OCI-LY1 (cell line): ENCODE measurements around the gene HLA-A.

Source experiments
- EZH2 ChIP-seq: fragments of 200-600 bp; sonication (generic), shearing (Covaris generic); IDR thresholded peaks from 2 replicates; pipeline ENCODE4 v1.8.0; 2017; ENCODE audit warnings: borderline replicate concordance, mixed run types, mild to moderate bottlenecking, antibody characterized with exemption, low read length, moderate library complexity, mixed read lengths
- TF ChIP-seq, protein P1 (sequence below): fragments of 200-600 bp; sonication (generic), shearing (Covaris generic); IDR thresholded peaks from 2 replicates; pipeline ENCODE4 v1.5.1; 2017; ENCODE audit warnings: mild to moderate bottlenecking, antibody characterized with exemption, low read length, moderate library complexity, mixed read lengths

DNA sequence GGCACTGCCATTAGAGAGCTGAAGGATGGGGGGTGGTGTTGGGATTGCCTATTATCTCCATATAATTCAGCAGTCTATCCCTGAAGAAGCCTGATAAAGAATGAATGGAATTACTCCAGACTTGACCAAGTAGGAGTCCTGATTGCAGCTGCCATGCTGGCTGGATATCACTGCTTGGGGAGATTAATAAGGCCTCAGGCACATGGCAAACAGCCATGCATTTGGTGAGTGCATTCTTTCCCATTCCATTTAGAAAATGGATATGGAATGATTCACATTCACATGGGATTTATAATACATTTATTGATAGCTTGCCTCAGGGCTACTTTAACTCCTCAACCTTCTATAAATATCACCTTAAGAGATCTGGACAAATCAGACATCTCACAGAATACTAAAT is 49.6 kb upstream of the HLA-A start:
- no peak for TF ChIP-seq EZH2
- TF ChIP-seq, protein P1, sequence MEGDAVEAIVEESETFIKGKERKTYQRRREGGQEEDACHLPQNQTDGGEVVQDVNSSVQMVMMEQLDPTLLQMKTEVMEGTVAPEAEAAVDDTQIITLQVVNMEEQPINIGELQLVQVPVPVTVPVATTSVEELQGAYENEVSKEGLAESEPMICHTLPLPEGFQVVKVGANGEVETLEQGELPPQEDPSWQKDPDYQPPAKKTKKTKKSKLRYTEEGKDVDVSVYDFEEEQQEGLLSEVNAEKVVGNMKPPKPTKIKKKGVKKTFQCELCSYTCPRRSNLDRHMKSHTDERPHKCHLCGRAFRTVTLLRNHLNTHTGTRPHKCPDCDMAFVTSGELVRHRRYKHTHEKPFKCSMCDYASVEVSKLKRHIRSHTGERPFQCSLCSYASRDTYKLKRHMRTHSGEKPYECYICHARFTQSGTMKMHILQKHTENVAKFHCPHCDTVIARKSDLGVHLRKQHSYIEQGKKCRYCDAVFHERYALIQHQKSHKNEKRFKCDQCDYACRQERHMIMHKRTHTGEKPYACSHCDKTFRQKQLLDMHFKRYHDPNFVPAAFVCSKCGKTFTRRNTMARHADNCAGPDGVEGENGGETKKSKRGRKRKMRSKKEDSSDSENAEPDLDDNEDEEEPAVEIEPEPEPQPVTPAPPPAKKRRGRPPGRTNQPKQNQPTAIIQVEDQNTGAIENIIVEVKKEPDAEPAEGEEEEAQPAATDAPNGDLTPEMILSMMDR, result no peak
